HepG2 (cell line): Measurements from ENCODE around the gene GNG7. TPM values are rescaled to one million over a fixed set of nuclear protein-coding genes. Genes with fewer than 3 reads are reported as not detected.

Experiments used
- ADNP ChIP-seq: sonication (generic); formaldehyde crosslinking; IDR thresholded peaks from 2 replicates; pipeline ENCODE4 v1.4.0; 2020; ENCODE audit warnings: missing genetic modification reagents
- BRCA1 ChIP-seq: sonication (generic); formaldehyde crosslinking; IDR thresholded peaks from 2 replicates; pipeline ENCODE4 v1.4.0; 2020; ENCODE audit warnings: missing genetic modification reagents
- CC2D1A ChIP-seq: sonication (generic); formaldehyde crosslinking; IDR thresholded peaks from 2 replicates; pipeline ENCODE4 v1.8.1; 2023; ENCODE audit warnings: mild to moderate bottlenecking, missing genetic modification reagents
- EHMT2 ChIP-seq: fragments of 200-600 bp; sonication (generic); IDR thresholded peaks from 2 replicates; pipeline ENCODE4 v1.7.0; 2017; ENCODE audit warnings: antibody characterized with exemption, low read depth, low read length, borderline replicate concordance
- MEIS1 ChIP-seq: sonication (generic); formaldehyde crosslinking; IDR thresholded peaks from 2 replicates; pipeline ENCODE4 v1.9.0; 2021; ENCODE audit warnings: mild to moderate bottlenecking, missing genetic modification reagents, moderate library complexity, borderline replicate concordance
- PTBP1 ChIP-seq: fragments of 200-400 bp; formaldehyde crosslinking; IDR thresholded peaks from 2 replicates; pipeline ENCODE4 v1.6.1; 2018; ENCODE audit warnings: low read length, low read depth; ENCODE audit not compliant: poor library complexity, severe bottlenecking
- SMARCE1 ChIP-seq: fragments of 450-650 bp; IDR thresholded peaks from 2 replicates; pipeline ENCODE4 v1.6.1; 2017; ENCODE audit warnings: borderline replicate concordance
- SNAPC2 ChIP-seq: sonication (generic); formaldehyde crosslinking; IDR thresholded peaks from 2 replicates; pipeline ENCODE4 v1.8.1; 2022; ENCODE audit warnings: mild to moderate bottlenecking, missing genetic modification reagents
- SRSF4 ChIP-seq: fragments of 200-400 bp; formaldehyde crosslinking; IDR thresholded peaks from one replicate; pipeline ENCODE4 v1.6.1; 2018; ENCODE audit warnings: mild to moderate bottlenecking, low read depth, low read length, moderate library complexity; ENCODE audit not compliant: poor library complexity, severe bottlenecking
- TARDBP ChIP-seq: sonication (generic); formaldehyde crosslinking; IDR thresholded peaks from 2 replicates; pipeline ENCODE4 v1.8.0; 2022; ENCODE audit warnings: mild to moderate bottlenecking, missing genetic modification reagents
- ZNF256 ChIP-seq: sonication (generic); formaldehyde crosslinking; conservative IDR thresholded peaks from 2 replicates; pipeline ENCODE4 v1.4.0; 2020; ENCODE audit warnings: missing genetic modification reagents
- ZNF543 ChIP-seq: sonication (generic); formaldehyde crosslinking; IDR thresholded peaks from 2 replicates; pipeline ENCODE4 v1.4.0; 2020; ENCODE audit warnings: mild to moderate bottlenecking, missing genetic modification reagents
- ZNF607 ChIP-seq: sonication (generic); formaldehyde crosslinking; IDR thresholded peaks from 2 replicates; pipeline ENCODE4 v1.5.1; 2020; ENCODE audit warnings: missing genetic modification reagents, mild to moderate bottlenecking, borderline replicate concordance
- ZNF768 ChIP-seq: sonication (generic); formaldehyde crosslinking; IDR thresholded peaks from 2 replicates; pipeline ENCODE4 v1.4.0; 2020; ENCODE audit warnings: missing genetic modification reagents
- polyA plus RNA-seq, 8 experiments: library from polyadenylated mRNA; depleted of rRNA in 3 of 8; stranded (reverse) in 7 of 8; unstranded in 1 of 8; fragments of >200 nt; fragmentation: Illumina TruSeq in 4 of 8; extraction: Trizol in 4 of 8; gene quantifications; 2 replicates each; pipeline versions ENCODE4 v1.2.1 to v1.2.3, GENCODE V29; 2011 to 2016; ENCODE audit warnings: low read depth in 4 of 8, missing spikeins in 1 of 8, mixed read lengths in 1 of 8; ENCODE audit not compliant: insufficient read depth in 1 of 8
- total RNA-seq, 5 experiments: library from RNA; depleted of rRNA; stranded (reverse); fragments of >200 nt; fragmentation: Illumina TruSeq; extraction: Trizol; gene quantifications; 2 replicates each; pipeline ENCODE4 v1.2.3, GENCODE V29; 2016; ENCODE audit warnings: low read depth in 1 of 5
- TF ChIP-seq, protein P1 (sequence below): sonication (generic); formaldehyde crosslinking; IDR thresholded peaks from 2 replicates; pipeline ENCODE4 v1.9.0; 2021; ENCODE audit warnings: missing genetic modification reagents, mild to moderate bottlenecking, borderline replicate concordance
- TF ChIP-seq, protein P2 (sequence below), 2 experiments: sonication (generic) in 1 of 2; formaldehyde crosslinking in 1 of 2; IDR thresholded peaks; 2 replicates each; pipeline versions ENCODE4 v1.4.0 to v1.6.1; 2018 to 2020; ENCODE audit warnings: missing genetic modification reagents in 2 of 2, borderline replicate concordance in 1 of 2, low read depth in 1 of 2, mild to moderate bottlenecking in 1 of 2, missing biosample characterization in 1 of 2
- TF ChIP-seq, protein P3 (sequence below): sonication (generic); formaldehyde crosslinking; IDR thresholded peaks from 2 replicates; pipeline ENCODE4 v1.4.0; 2020; ENCODE audit warnings: missing genetic modification reagents
- TF ChIP-seq, protein P4 (sequence below): IDR thresholded peaks from 2 replicates; pipeline ENCODE4 v1.6.1; 2016; ENCODE audit warnings: missing compliant biosample characterization, missing genetic modification reagents, borderline replicate concordance
- TF ChIP-seq, protein P5 (sequence below): sonication (generic); formaldehyde crosslinking; IDR thresholded peaks from 2 replicates; pipeline ENCODE4 v1.8.0; 2022; ENCODE audit warnings: mild to moderate bottlenecking, missing genetic modification reagents, borderline replicate concordance

GNG7 gene
- total and polyA plus RNA-seq, 2 of the 13 experiments (the other 11 are each of a cell fraction or from before 2014, with no cell fraction given) = 1.4 to 3.3 TPM

DNA sequence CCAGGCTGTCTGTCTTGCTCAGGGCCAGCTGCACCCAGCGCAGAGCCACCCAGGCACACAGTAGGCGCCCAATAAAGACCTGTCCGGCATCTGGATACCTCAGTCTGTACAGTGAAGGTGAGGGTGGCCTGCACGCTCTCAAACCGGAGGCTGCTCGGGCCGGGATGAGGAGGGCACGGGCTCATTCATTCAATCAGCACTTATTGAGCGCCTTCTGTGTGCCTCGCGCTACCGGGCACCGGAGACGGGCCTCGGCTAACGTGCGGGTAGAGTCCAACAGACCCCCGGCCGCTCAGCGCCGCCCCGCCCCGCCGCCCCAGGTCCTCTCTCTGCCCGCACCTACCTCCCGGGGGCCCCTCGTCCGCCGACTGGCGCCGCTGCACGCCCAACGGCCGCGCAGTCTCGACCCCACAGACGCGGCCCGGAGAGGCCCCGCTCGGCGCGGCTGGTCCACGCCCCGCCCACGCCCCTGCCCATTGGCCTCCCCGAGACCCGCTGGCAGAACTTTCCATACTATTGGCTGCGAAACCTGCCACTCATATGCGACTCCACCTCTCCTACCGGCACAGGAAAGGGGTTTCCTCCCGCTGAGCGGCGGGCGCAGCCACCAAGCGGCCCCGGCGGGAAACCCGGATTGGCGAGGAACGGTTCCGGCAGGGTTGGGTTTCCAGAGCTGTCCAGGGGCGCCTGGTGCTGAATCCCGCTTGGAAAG is 37.3 kb upstream of the GNG7 start, which contains the start of gene SLC39A3 (continued):
- TF ChIP-seq, protein P1, sequence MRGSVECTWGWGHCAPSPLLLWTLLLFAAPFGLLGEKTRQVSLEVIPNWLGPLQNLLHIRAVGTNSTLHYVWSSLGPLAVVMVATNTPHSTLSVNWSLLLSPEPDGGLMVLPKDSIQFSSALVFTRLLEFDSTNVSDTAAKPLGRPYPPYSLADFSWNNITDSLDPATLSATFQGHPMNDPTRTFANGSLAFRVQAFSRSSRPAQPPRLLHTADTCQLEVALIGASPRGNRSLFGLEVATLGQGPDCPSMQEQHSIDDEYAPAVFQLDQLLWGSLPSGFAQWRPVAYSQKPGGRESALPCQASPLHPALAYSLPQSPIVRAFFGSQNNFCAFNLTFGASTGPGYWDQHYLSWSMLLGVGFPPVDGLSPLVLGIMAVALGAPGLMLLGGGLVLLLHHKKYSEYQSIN = no peak
- TF ChIP-seq, protein P2, sequence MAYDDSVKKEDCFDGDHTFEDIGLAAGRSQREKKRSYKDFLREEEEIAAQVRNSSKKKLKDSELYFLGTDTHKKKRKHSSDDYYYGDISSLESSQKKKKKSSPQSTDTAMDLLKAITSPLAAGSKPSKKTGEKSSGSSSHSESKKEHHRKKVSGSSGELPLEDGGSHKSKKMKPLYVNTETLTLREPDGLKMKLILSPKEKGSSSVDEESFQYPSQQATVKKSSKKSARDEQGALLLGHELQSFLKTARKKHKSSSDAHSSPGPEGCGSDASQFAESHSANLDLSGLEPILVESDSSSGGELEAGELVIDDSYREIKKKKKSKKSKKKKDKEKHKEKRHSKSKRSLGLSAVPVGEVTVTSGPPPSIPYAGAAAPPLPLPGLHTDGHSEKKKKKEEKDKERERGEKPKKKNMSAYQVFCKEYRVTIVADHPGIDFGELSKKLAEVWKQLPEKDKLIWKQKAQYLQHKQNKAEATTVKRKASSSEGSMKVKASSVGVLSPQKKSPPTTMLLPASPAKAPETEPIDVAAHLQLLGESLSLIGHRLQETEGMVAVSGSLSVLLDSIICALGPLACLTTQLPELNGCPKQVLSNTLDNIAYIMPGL (CRISPR knock-in tag; IDR thresholded peaks at IDR 0.05; ENCODE audit: borderline replicate concordance in 1 of 2, low read depth in 1 of 2) = peak; percentile 33 to 76; a peak in 2 of 4 replicates
- TF ChIP-seq ZNF607 (peak; percentile 100), ZNF543 (peak; percentile 93), BRCA1 (CRISPR knock-in tag) (peak; percentile 93), SMARCE1 (no peak), CC2D1A (CRISPR knock-in tag) (0 out of 2 replicates have a peak, but pooled peaks have one; percentile 75), EHMT2 (peak; percentile 100), SNAPC2 (CRISPR knock-in tag) (peak; percentile 93; the same call in 1 of the 2 replicates), ADNP (CRISPR knock-in tag) (peak; percentile 47; the same call in 1 of the 2 replicates), ZNF768 (CRISPR knock-in tag) (peak; percentile 89; the same call in 1 of the 2 replicates), SRSF4 (no peak), ZNF256 (CRISPR knock-in tag) (0 out of 2 replicates have a peak, but pooled peaks have one; percentile 82), PTBP1 (no peak), TARDBP (CRISPR knock-in tag) (peak; percentile 94), MEIS1 (peak; percentile 73; the same call in 1 of the 2 replicates)
- TF ChIP-seq, protein P3, sequence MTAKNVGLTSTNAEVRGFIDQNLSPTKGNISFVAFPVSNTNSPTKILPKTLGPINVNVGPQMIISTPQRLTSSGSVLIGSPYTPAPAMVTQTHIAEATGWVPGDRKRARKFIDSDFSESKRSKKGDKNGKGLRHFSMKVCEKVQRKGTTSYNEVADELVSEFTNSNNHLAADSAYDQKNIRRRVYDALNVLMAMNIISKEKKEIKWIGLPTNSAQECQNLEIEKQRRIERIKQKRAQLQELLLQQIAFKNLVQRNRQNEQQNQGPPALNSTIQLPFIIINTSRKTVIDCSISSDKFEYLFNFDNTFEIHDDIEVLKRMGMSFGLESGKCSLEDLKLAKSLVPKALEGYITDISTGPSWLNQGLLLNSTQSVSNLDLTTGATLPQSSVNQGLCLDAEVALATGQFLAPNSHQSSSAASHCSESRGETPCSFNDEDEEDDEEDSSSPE (CRISPR knock-in tag) = peak; percentile 84
- TF ChIP-seq, protein P4, sequence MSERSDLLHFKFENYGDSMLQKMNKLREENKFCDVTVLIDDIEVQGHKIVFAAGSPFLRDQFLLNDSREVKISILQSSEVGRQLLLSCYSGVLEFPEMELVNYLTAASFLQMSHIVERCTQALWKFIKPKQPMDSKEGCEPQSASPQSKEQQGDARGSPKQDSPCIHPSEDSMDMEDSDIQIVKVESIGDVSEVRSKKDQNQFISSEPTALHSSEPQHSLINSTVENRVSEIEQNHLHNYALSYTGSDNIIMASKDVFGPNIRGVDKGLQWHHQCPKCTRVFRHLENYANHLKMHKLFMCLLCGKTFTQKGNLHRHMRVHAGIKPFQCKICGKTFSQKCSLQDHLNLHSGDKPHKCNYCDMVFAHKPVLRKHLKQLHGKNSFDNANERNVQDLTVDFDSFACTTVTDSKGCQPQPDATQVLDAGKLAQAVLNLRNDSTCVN = peak; percentile 92; the same call in 1 of the 2 replicates
- TF ChIP-seq, protein P5, sequence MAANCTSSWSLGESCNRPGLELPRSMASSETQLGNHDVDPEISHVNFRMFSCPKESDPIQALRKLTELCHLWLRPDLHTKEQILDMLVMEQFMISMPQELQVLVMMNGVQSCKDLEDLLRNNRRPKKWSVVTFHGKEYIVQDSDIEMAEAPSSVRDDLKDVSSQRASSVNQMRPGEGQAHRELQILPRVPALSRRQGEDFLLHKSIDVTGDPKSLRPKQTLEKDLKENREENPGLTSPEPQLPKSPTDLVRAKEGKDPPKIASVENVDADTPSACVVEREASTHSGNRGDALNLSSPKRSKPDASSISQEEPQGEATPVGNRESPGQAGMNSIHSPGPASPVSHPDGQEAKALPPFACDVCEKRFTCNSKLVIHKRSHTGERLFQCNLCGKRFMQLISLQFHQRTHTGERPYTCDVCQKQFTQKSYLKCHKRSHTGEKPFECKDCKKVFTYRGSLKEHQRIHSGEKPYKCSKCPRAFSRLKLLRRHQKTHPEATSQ (CRISPR knock-in tag) = peak; percentile 97
